Suppressor macrophage (primary cell): ENCODE results near the gene MRPL1.
A peak's percentile ranks its signal among the peaks of the same experiment; 100 is the strongest.
"Not testable (repeated sequence)": the region's sequence is repeated elsewhere in the genome, so short reads cannot be mapped to it uniquely, and the experiment has no call there.

Experiments used
- DNase-seq, 4 experiments: peaks; one replicate each; pipeline ENCODE4 v3.0.0-alpha.2; 2020 to 2022

Gene MRPL1

GRCh38 chr4:77982900-77983540 is 120.4 kb downstream of the MRPL1 start:
- not testable (repeated sequence) for DNase-seq

GRCh38 chr4:77983612-77984311 is 121.1 kb downstream of the MRPL1 start:
- not testable (repeated sequence) for DNase-seq

- DNase-seq: no peak
Measured at GRCh38 chr4:77989968-77990367, 127.3 kb downstream of the MRPL1 start.

GRCh38 chr4:77990456-77990855 is 127.8 kb downstream of the MRPL1 start:
- no peak for DNase-seq

- no peak for DNase-seq
Measured at GRCh38 chr4:77990904-77991358, 128.3 kb downstream of the MRPL1 start.

- no peak for DNase-seq
Measured at GRCh38 chr4:77992581-77992980, 130.0 kb downstream of the MRPL1 start.

GRCh38 chr4:77994194-77994721 is 131.6 kb downstream of the MRPL1 start:
- DNase-seq: peak; percentile 18 to 38 (median 26)

GRCh38 chr4:77996076-77996475 is 133.4 kb downstream of the MRPL1 start:
- no peak for DNase-seq

GRCh38 chr4:78001531-78001930 is 138.9 kb downstream of the MRPL1 start:
- DNase-seq: peak in 2 of 4 experiments; percentile 34 to 54

GRCh38 chr4:78002260-78002659 is 139.6 kb downstream of the MRPL1 start:
- DNase-seq: no peak
